ENCODE measurements around the gene PFKFB4.
"Not testable (repeated sequence)": the region's sequence is repeated elsewhere in the genome, so short reads cannot be mapped to it uniquely, and the experiment has no call there.

Gene PFKFB4

GRCh38 chr3:48536116-48536515 is 20.5 kb downstream of the PFKFB4 start:
- DNase-seq (ENCODE audit: low read depth, low spot score): no peak
- ChIA-PET POLR2A (interaction anchor here (1.2 kb wide), 1 partner anchor 99 kb away, joined by 3 read pairs; the partner anchor contains the start of gene SLC26A6), CTCF (interaction anchor here (0.6 to 3.5 kb wide), 3 partner anchors 9 to 20 kb away, joined by 3 to 17 read pairs (median 5); no protein-coding TSS in a partner anchor)
- no peak overlapping the region for H3K4me3 ChIP-seq (ENCODE audit: low read depth, low read length)
- TF ChIP-seq CTCF (IDR thresholded peaks at IDR 0.05; ENCODE audit: insufficient read depth, low read length, missing control alignments): no peak

GRCh38 chr3:48535578-48535977 is 21.0 kb downstream of the PFKFB4 start:
- CTCF ChIA-PET: interaction anchor here (0.6 to 3.5 kb wide), 3 partner anchors 9 to 20 kb away, joined by 3 to 17 read pairs (median 5); no protein-coding TSS in a partner anchor
- H3K4me3 ChIP-seq (ENCODE audit: low read depth, low read length): no peak overlapping the region
- TF ChIP-seq CTCF (IDR thresholded peaks at IDR 0.05; ENCODE audit: insufficient read depth, low read length, missing control alignments): no peak
- DNase-seq (ENCODE audit: low read depth, low spot score): no peak
- POLR2A ChIA-PET: no interaction called here

GRCh38 chr3:48532977-48533337 is 23.6 kb downstream of the PFKFB4 start:
- POLR2A ChIA-PET: no interaction called here
- DNase-seq (ENCODE audit: low read depth, low spot score): no peak
- CTCF ChIA-PET: interaction anchor here (1.0 to 1.8 kb wide), 4 partner anchors 9 to 97 kb away, joined by 3 to 14 read pairs (median 5); no protein-coding TSS in a partner anchor
- no peak for TF ChIP-seq CTCF (IDR thresholded peaks at IDR 0.05; ENCODE audit: insufficient read depth, low read length, missing control alignments)
- no peak overlapping the region for H3K4me3 ChIP-seq (ENCODE audit: low read depth, low read length)

GRCh38 chr3:48532271-48532976 is 24.2 kb downstream of the PFKFB4 start:
- ChIA-PET CTCF (interaction anchor here (1.0 to 1.8 kb wide), 4 partner anchors 9 to 97 kb away, joined by 3 to 5 read pairs (median 4); no protein-coding TSS in a partner anchor), POLR2A (no interaction called here)
- TF ChIP-seq CTCF (IDR thresholded peaks at IDR 0.05; ENCODE audit: insufficient read depth, low read length, missing control alignments): no peak
- DNase-seq (ENCODE audit: low read depth, low spot score): no peak
- no peak overlapping the region for H3K4me3 ChIP-seq (ENCODE audit: low read depth, low read length)

GRCh38 chr3:48530701-48531100 is 25.9 kb downstream of the PFKFB4 start:
- CTCF ChIA-PET: interaction anchor here (1.0 to 1.9 kb wide), 5 partner anchors 16 to 130 kb away, joined by 3 to 5 read pairs (median 5); a partner anchor contains a TSS
- H3K4me3 ChIP-seq (ENCODE audit: low read depth, low read length); DNase-seq (ENCODE audit: low read depth, low spot score); POLR2A ChIA-PET: not testable (repeated sequence)

GRCh38 chr3:48528754-48529153 is 27.8 kb downstream of the PFKFB4 start:
- DNase-seq (ENCODE audit: low read depth, low spot score): no peak
- ChIA-PET CTCF (interaction anchor here (1.2 to 1.9 kb wide), 5 partner anchors 14 to 92 kb away, joined by 4 to 8 read pairs (median 5); a partner anchor contains a TSS), POLR2A (no interaction called here)
- TF ChIP-seq CTCF (IDR thresholded peaks at IDR 0.05; ENCODE audit: insufficient read depth, low read length, missing control alignments): no peak
- no peak overlapping the region for H3K4me3 ChIP-seq (ENCODE audit: low read depth, low read length)
